ENCODE results near the gene SH3RF3. TPM values are rescaled to one million over a fixed set of nuclear protein-coding genes. Genes with fewer than 3 reads are reported as not detected.

The SH3RF3 gene
- total RNA-seq, 1 experiment from 2014 or later, result 1.0 TPM

DNA sequence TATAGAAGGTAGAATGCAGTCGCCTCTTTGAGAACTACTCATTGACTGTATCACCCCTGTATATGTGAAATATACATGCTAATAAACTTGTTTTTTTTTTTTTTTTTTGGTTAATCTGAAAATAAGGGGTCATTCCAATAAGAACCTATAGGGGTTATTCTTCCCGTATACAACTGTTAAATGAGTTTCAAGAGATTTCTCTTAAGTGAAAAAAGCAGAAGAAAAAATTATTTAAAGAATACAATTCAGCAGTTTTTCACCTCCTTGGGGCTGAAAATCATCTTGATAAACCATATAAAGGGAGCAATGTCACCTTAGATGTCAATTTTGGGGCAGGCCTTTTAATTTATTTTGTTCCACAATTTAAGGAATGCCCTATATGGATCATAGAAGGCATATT is 418.3 kb downstream of the SH3RF3 start:
- no peak for ATAC-seq

DNA sequence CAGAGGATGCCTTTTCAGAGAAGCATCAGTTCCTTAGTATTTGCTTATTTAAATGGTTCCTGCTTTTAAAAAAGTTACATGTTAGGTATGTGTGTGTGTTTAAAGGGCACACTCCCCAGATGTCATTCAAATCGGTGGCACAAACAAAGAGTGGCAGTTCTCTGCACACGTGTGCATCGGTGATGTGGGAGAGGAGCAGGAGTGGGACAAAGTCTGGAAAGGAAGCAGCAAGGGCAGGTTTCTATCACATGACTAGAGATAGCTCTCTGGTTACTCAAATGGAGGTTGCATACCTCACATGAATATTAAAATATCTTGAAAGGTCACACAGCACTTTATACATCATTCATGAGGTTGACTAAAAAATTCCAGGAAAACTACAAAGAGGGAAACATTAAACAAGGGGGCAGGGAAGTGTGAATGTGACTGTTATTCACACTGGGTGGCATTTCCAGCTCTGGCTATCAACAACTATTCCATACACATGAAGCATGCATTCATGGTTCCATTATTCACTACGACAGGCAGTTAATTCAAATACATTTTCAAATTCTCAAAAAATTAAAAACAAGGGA is 420.1 kb downstream of the SH3RF3 start:
- ATAC-seq (no peak), DNase-seq (ENCODE audit: low spot score) (no peak)
- H3K27ac Mint-ChIP-seq, result peak overlapping the region; percentile 74; the same call in 1 of the 2 replicates
- POLR2A ChIA-PET, result no interaction called here
- H3K4me3 Mint-ChIP-seq, result no peak overlapping the region
- CTCF ChIA-PET, result interaction anchor here (0.6 to 4.3 kb wide), 4 partner anchors 65 to 326 kb away, joined by 3 to 27 read pairs (median 12); partner anchors contain the start of genes SEPTIN10 and SOWAHC
- H3K9me3 Mint-ChIP-seq, result no peaks in the 10 kb centered on the region; the same call in 1 of the 2 replicates
- peaks cover 20% of the 10 kb centered on the region for H3K36me3 Mint-ChIP-seq
- H3K4me1 Mint-ChIP-seq, result no peaks in the 10 kb centered on the region
- no peaks in the 10 kb centered on the region for H3K27me3 Mint-ChIP-seq (ENCODE audit: low read depth)
- TF ChIP-seq, protein P1, sequence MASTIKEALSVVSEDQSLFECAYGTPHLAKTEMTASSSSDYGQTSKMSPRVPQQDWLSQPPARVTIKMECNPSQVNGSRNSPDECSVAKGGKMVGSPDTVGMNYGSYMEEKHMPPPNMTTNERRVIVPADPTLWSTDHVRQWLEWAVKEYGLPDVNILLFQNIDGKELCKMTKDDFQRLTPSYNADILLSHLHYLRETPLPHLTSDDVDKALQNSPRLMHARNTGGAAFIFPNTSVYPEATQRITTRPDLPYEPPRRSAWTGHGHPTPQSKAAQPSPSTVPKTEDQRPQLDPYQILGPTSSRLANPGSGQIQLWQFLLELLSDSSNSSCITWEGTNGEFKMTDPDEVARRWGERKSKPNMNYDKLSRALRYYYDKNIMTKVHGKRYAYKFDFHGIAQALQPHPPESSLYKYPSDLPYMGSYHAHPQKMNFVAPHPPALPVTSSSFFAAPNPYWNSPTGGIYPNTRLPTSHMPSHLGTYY (CRISPR knock-in tag; IDR thresholded peaks at IDR 0.05), result no peak
- TF ChIP-seq NR3C1 (CRISPR knock-in tag; conservative IDR thresholded peaks at IDR 0.05; ENCODE audit: low read depth), result no peak
- no peak for TF ChIP-seq JUN (CRISPR knock-in tag; IDR thresholded peaks at IDR 0.05)
- no peak for TF ChIP-seq GTF2I (CRISPR knock-in tag; conservative IDR thresholded peaks at IDR 0.05)
- TF ChIP-seq, protein P2, sequence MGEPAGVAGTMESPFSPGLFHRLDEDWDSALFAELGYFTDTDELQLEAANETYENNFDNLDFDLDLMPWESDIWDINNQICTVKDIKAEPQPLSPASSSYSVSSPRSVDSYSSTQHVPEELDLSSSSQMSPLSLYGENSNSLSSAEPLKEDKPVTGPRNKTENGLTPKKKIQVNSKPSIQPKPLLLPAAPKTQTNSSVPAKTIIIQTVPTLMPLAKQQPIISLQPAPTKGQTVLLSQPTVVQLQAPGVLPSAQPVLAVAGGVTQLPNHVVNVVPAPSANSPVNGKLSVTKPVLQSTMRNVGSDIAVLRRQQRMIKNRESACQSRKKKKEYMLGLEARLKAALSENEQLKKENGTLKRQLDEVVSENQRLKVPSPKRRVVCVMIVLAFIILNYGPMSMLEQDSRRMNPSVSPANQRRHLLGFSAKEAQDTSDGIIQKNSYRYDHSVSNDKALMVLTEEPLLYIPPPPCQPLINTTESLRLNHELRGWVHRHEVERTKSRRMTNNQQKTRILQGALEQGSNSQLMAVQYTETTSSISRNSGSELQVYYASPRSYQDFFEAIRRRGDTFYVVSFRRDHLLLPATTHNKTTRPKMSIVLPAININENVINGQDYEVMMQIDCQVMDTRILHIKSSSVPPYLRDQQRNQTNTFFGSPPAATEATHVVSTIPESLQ (CRISPR knock-in tag; IDR thresholded peaks at IDR 0.05), result no peak
- TF ChIP-seq, protein P3, sequence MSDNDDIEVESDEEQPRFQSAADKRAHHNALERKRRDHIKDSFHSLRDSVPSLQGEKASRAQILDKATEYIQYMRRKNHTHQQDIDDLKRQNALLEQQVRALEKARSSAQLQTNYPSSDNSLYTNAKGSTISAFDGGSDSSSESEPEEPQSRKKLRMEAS (CRISPR knock-in tag; IDR thresholded peaks at IDR 0.05), result no peak

More for the DNA sequence above, 418.3 kb downstream of the SH3RF3 start:
- Mint-ChIP-seq H3K9me3 (no peaks in the 10 kb centered on the region), H3K36me3 (peaks cover 10% of the 10 kb centered on the region), H3K27me3 (ENCODE audit: low read depth) (no peaks in the 10 kb centered on the region), H3K27ac (no peak overlapping the region), H3K4me3 (no peak overlapping the region), H3K4me1 (no peaks in the 10 kb centered on the region)
- no peak for DNase-seq (ENCODE audit: low spot score)
- TF ChIP-seq JAZF1 (CRISPR knock-in tag; IDR thresholded peaks at IDR 0.05), result no peak
- TF ChIP-seq, protein P4, sequence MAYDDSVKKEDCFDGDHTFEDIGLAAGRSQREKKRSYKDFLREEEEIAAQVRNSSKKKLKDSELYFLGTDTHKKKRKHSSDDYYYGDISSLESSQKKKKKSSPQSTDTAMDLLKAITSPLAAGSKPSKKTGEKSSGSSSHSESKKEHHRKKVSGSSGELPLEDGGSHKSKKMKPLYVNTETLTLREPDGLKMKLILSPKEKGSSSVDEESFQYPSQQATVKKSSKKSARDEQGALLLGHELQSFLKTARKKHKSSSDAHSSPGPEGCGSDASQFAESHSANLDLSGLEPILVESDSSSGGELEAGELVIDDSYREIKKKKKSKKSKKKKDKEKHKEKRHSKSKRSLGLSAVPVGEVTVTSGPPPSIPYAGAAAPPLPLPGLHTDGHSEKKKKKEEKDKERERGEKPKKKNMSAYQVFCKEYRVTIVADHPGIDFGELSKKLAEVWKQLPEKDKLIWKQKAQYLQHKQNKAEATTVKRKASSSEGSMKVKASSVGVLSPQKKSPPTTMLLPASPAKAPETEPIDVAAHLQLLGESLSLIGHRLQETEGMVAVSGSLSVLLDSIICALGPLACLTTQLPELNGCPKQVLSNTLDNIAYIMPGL (CRISPR knock-in tag; IDR thresholded peaks at IDR 0.05), result no peak
- TF ChIP-seq TEAD4 (CRISPR knock-in tag; IDR thresholded peaks at IDR 0.05), result no peak
- TF ChIP-seq, protein P5, sequence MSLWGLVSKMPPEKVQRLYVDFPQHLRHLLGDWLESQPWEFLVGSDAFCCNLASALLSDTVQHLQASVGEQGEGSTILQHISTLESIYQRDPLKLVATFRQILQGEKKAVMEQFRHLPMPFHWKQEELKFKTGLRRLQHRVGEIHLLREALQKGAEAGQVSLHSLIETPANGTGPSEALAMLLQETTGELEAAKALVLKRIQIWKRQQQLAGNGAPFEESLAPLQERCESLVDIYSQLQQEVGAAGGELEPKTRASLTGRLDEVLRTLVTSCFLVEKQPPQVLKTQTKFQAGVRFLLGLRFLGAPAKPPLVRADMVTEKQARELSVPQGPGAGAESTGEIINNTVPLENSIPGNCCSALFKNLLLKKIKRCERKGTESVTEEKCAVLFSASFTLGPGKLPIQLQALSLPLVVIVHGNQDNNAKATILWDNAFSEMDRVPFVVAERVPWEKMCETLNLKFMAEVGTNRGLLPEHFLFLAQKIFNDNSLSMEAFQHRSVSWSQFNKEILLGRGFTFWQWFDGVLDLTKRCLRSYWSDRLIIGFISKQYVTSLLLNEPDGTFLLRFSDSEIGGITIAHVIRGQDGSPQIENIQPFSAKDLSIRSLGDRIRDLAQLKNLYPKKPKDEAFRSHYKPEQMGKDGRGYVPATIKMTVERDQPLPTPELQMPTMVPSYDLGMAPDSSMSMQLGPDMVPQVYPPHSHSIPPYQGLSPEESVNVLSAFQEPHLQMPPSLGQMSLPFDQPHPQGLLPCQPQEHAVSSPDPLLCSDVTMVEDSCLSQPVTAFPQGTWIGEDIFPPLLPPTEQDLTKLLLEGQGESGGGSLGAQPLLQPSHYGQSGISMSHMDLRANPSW (CRISPR knock-in tag; conservative IDR thresholded peaks at IDR 0.05; ENCODE audit: low read depth), result no peak
- TF ChIP-seq, protein P6, sequence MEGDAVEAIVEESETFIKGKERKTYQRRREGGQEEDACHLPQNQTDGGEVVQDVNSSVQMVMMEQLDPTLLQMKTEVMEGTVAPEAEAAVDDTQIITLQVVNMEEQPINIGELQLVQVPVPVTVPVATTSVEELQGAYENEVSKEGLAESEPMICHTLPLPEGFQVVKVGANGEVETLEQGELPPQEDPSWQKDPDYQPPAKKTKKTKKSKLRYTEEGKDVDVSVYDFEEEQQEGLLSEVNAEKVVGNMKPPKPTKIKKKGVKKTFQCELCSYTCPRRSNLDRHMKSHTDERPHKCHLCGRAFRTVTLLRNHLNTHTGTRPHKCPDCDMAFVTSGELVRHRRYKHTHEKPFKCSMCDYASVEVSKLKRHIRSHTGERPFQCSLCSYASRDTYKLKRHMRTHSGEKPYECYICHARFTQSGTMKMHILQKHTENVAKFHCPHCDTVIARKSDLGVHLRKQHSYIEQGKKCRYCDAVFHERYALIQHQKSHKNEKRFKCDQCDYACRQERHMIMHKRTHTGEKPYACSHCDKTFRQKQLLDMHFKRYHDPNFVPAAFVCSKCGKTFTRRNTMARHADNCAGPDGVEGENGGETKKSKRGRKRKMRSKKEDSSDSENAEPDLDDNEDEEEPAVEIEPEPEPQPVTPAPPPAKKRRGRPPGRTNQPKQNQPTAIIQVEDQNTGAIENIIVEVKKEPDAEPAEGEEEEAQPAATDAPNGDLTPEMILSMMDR (IDR thresholded peaks at IDR 0.05), result no peak
- TF ChIP-seq MYBL2 (CRISPR knock-in tag; IDR thresholded peaks at IDR 0.05), result no peak
- no peak for TF ChIP-seq RELA (CRISPR knock-in tag; IDR thresholded peaks at IDR 0.05; ENCODE audit: borderline replicate concordance)
- TF ChIP-seq ZNF232 (CRISPR knock-in tag; IDR thresholded peaks at IDR 0.05), result no peak
- TF ChIP-seq, protein P7, sequence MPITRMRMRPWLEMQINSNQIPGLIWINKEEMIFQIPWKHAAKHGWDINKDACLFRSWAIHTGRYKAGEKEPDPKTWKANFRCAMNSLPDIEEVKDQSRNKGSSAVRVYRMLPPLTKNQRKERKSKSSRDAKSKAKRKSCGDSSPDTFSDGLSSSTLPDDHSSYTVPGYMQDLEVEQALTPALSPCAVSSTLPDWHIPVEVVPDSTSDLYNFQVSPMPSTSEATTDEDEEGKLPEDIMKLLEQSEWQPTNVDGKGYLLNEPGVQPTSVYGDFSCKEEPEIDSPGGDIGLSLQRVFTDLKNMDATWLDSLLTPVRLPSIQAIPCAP (CRISPR knock-in tag; IDR thresholded peaks at IDR 0.05), result no peak
- TF ChIP-seq ATF1 (CRISPR knock-in tag; IDR thresholded peaks at IDR 0.05), result no peak
- TF ChIP-seq SMAD4 (CRISPR knock-in tag; IDR thresholded peaks at IDR 0.05), result no peak
- TF ChIP-seq, protein P1 (CRISPR knock-in tag; IDR thresholded peaks at IDR 0.05), result no peak
- no peak for TF ChIP-seq ZNF671 (CRISPR knock-in tag; IDR thresholded peaks at IDR 0.05)
- TF ChIP-seq, protein P8, sequence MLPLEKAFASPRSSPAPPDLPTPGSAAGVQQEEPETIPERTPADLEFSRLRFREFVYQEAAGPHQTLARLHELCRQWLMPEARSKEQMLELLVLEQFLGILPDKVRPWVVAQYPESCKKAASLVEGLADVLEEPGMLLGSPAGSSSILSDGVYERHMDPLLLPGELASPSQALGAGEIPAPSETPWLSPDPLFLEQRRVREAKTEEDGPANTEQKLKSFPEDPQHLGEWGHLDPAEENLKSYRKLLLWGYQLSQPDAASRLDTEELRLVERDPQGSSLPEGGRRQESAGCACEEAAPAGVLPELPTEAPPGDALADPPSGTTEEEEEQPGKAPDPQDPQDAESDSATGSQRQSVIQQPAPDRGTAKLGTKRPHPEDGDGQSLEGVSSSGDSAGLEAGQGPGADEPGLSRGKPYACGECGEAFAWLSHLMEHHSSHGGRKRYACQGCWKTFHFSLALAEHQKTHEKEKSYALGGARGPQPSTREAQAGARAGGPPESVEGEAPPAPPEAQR (CRISPR knock-in tag; IDR thresholded peaks at IDR 0.05), result no peak
- ChIA-PET CTCF (interaction anchor here (0.7 to 4.3 kb wide), 14 partner anchors 11 to 189 kb away, joined by 3 to 60 read pairs (median 8); partner anchors contain the start of genes SEPTIN10 and SOWAHC), POLR2A (no interaction called here)

Data from WTC11 (cell line).